ENCODE measurements around the gene PRR23B.

The PRR23B gene

DNA sequence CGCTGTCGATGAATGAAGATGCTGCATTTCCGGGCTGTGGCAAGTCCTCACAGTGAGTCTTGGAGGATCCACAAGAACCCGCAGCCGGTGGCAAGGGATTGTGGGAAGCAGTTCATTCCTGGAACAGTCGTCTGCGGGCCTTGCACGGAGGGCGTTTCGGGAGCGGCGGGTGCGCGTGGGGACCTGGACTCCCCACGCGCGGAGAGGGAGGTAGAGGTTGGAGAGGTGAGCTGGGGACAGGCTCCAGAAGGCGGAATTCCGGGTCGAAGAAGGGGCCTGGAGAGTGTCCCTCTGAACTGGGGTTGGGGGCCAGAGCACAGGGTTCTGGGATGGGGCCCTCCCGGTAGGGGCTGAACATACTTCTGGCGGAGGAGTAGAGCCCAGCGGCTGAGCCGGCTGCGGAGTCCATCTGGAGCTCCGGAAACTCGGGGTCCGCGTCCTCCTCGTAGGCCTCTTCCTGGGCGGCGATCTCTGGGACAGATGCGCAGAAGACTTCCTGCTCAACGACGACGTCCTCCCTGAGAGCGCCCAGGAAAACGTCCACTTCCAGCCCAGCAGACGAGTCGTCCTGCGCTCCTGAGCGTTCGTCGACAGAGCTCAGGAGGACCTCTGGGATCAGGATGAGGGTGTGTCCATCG lies 15.3 kb downstream of the PRR23B start:
- no peaks in the 10 kb centered on the region for H3K4me1 ChIP-seq (ENCODE audit: insufficient read depth, low read length)
- no peak overlapping the region for H3K9ac ChIP-seq (ENCODE audit: low read depth, low read length)
- no peaks in the 10 kb centered on the region for H3K36me3 ChIP-seq (ENCODE audit: insufficient read depth, low read length)
- H3K9me3 ChIP-seq (ENCODE audit: control insufficient read depth, insufficient read depth, low read length) = no peaks in the 10 kb centered on the region

- Histone ChIP-seq H3K9ac (ENCODE audit: low read depth, low read length) (no peak overlapping the region), H3K36me3 (ENCODE audit: insufficient read depth, low read length) (no peaks in the 10 kb centered on the region), H3K9me3 (ENCODE audit: control insufficient read depth, insufficient read depth, low read length) (no peaks in the 10 kb centered on the region), H3K4me1 (ENCODE audit: insufficient read depth, low read length) (no peaks in the 10 kb centered on the region)
These were observed 25.0 kb downstream of the PRR23B start for GRCh38 chr3:138995706-138996105.

DNA sequence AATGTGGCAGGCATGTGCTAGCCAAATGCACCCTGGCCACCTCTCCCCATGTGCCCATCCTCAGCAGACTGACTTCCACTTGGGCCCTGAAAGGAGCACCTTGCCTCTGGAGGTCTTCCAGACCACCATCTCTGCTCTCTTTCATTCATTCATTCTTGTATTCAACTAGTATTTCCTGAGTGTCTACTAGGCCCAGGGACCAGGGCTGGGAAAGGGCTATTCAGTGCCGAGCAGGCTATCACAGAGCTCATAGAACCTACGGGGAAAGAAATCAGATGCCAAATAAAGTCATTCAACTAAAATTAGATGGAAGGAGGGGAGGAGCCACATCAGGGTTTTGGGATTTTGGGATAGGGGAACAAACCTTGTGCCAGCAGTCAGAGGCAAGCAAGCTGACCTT lies 33.5 kb downstream of the PRR23B start:
- H3K4me1 ChIP-seq (ENCODE audit: insufficient read depth, low read length) = no peaks in the 10 kb centered on the region
- no peak overlapping the region for H3K9ac ChIP-seq (ENCODE audit: low read depth, low read length)
- H3K36me3 ChIP-seq (ENCODE audit: insufficient read depth, low read length) = no peaks in the 10 kb centered on the region
- H3K9me3 ChIP-seq (ENCODE audit: control insufficient read depth, insufficient read depth, low read length) = no peaks in the 10 kb centered on the region

- Histone ChIP-seq H3K9ac (ENCODE audit: low read depth, low read length) (no peak overlapping the region), H3K36me3 (ENCODE audit: insufficient read depth, low read length) (no peaks in the 10 kb centered on the region)
These were observed 34.8 kb downstream of the PRR23B start for GRCh38 chr3:138985932-138986331.

GRCh38 chr3:138984816-138985215 lies 35.9 kb downstream of the PRR23B start:
- no peak overlapping the region for H3K9ac ChIP-seq (ENCODE audit: low read depth, low read length)
- no peaks in the 10 kb centered on the region for H3K9me3 ChIP-seq (ENCODE audit: control insufficient read depth, insufficient read depth, low read length)
- no peaks in the 10 kb centered on the region for H3K36me3 ChIP-seq (ENCODE audit: insufficient read depth, low read length)
- H3K4me1 ChIP-seq (ENCODE audit: insufficient read depth, low read length) = no peaks in the 10 kb centered on the region

More at GRCh38 chr3:138985932-138986331, 34.8 kb downstream of the PRR23B start:
- no peaks in the 10 kb centered on the region for H3K9me3 ChIP-seq (ENCODE audit: control insufficient read depth, insufficient read depth, low read length)
- H3K4me1 ChIP-seq (ENCODE audit: insufficient read depth, low read length) = no peaks in the 10 kb centered on the region

- Histone ChIP-seq H3K9ac (ENCODE audit: low read depth, low read length) (no peak overlapping the region), H3K4me1 (ENCODE audit: insufficient read depth, low read length) (no peaks in the 10 kb centered on the region), H3K36me3 (ENCODE audit: insufficient read depth, low read length) (no peaks in the 10 kb centered on the region), H3K9me3 (ENCODE audit: control insufficient read depth, insufficient read depth, low read length) (no peaks in the 10 kb centered on the region)
These were observed 44.7 kb downstream of the PRR23B start for GRCh38 chr3:138976047-138976446.

GRCh38 chr3:138975351-138975750 lies 45.4 kb downstream of the PRR23B start:
- H3K9ac ChIP-seq (ENCODE audit: low read depth, low read length) = no peak overlapping the region
- H3K4me1 ChIP-seq (ENCODE audit: insufficient read depth, low read length) = no peaks in the 10 kb centered on the region
- no peaks in the 10 kb centered on the region for H3K9me3 ChIP-seq (ENCODE audit: control insufficient read depth, insufficient read depth, low read length)
- no peaks in the 10 kb centered on the region for H3K36me3 ChIP-seq (ENCODE audit: insufficient read depth, low read length)

DNA sequence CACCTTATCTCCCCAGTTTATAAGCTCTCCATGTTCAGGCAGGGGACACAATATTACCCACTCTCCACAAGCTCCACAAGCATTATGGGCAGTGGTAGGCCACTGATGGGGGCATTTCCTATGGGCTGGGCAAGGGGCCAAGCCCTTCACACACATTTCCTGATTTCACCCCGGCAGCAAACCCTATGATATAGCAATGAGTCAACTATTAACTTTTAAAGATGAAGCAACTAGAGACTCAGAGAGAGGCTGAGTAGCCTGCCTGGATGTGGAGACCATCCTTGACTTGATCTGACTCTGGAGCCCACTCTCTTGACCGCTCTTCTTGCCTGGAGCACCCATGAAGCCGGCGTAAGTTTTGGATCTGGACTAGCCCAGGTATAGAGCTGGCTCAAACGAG lies 46.3 kb downstream of the PRR23B start:
- Histone ChIP-seq H3K9ac (ENCODE audit: low read depth, low read length) (no peak overlapping the region), H3K36me3 (ENCODE audit: insufficient read depth, low read length) (no peaks in the 10 kb centered on the region)

DNA sequence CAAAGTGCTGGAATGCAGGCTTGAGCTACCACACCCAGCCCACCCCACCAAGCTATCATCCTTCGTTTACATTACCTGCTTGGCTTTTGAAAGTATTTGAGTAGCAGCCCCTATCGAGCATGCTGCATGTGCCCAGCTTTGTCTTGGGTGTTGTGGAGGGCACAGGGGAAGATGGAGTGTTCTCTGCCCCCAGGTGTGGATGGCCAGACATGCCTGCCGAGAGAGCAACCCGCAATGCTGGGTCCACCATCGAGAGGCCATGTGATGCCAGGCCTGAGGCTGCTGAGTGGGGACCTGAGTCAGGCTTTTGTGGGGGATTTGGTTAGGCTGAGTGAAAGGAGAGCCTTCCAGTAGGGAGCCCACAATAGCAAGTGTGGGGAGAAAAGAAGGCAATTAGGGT lies 47.8 kb downstream of the PRR23B start:
- Histone ChIP-seq H3K9ac (ENCODE audit: low read depth, low read length) (no peak overlapping the region), H3K9me3 (ENCODE audit: control insufficient read depth, insufficient read depth, low read length) (no peaks in the 10 kb centered on the region), H3K36me3 (ENCODE audit: insufficient read depth, low read length) (no peaks in the 10 kb centered on the region), H3K4me1 (ENCODE audit: insufficient read depth, low read length) (no peaks in the 10 kb centered on the region)

More for the DNA sequence above, 46.3 kb downstream of the PRR23B start:
- Histone ChIP-seq H3K4me1 (ENCODE audit: insufficient read depth, low read length) (no peaks in the 10 kb centered on the region), H3K9me3 (ENCODE audit: control insufficient read depth, insufficient read depth, low read length) (no peaks in the 10 kb centered on the region)

GRCh38 chr3:138971766-138972320 lies 48.9 kb downstream of the PRR23B start:
- Histone ChIP-seq H3K36me3 (ENCODE audit: insufficient read depth, low read length) (no peaks in the 10 kb centered on the region), H3K9me3 (ENCODE audit: control insufficient read depth, insufficient read depth, low read length) (no peaks in the 10 kb centered on the region), H3K9ac (ENCODE audit: low read depth, low read length) (no peak overlapping the region), H3K4me1 (ENCODE audit: insufficient read depth, low read length) (no peaks in the 10 kb centered on the region)
